Measurements from ENCODE around the gene IPO4. TPM values are rescaled to one million over a fixed set of nuclear protein-coding genes. Genes with fewer than 3 reads are reported as not detected.

The IPO4 gene
- total and polyA plus RNA-seq, 2 of the 13 experiments (the other 11 are each of a cell fraction or from before 2014, with no cell fraction given): 39.0 to 179 TPM

GRCh38 chr14:24141097-24141880 lies 47.3 kb downstream of the IPO4 start, which contains the start of gene EMC9 (continued):
- TF ChIP-seq, protein P1, sequence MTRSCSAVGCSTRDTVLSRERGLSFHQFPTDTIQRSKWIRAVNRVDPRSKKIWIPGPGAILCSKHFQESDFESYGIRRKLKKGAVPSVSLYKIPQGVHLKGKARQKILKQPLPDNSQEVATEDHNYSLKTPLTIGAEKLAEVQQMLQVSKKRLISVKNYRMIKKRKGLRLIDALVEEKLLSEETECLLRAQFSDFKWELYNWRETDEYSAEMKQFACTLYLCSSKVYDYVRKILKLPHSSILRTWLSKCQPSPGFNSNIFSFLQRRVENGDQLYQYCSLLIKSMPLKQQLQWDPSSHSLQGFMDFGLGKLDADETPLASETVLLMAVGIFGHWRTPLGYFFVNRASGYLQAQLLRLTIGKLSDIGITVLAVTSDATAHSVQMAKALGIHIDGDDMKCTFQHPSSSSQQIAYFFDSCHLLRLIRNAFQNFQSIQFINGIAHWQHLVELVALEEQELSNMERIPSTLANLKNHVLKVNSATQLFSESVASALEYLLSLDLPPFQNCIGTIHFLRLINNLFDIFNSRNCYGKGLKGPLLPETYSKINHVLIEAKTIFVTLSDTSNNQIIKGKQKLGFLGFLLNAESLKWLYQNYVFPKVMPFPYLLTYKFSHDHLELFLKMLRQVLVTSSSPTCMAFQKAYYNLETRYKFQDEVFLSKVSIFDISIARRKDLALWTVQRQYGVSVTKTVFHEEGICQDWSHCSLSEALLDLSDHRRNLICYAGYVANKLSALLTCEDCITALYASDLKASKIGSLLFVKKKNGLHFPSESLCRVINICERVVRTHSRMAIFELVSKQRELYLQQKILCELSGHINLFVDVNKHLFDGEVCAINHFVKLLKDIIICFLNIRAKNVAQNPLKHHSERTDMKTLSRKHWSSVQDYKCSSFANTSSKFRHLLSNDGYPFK (CRISPR knock-in tag; IDR thresholded peaks at IDR 0.05; ENCODE audit: borderline replicate concordance): peak; percentile 93
- peak; percentile 5; the same call in 1 of the 2 replicates for TF ChIP-seq ZBTB49 (CRISPR knock-in tag; IDR thresholded peaks at IDR 0.05; ENCODE audit: borderline replicate concordance)
- TF ChIP-seq ZNF12 (CRISPR knock-in tag; IDR thresholded peaks at IDR 0.05): peak; percentile 77; the same call in 1 of the 2 replicates
- no peak for TF ChIP-seq ZEB1 (IDR thresholded peaks at IDR 0.05; ENCODE audit: insufficient replicate concordance, low read depth)
- TF ChIP-seq ZNF614 (CRISPR knock-in tag; IDR thresholded peaks at IDR 0.05; ENCODE audit: borderline replicate concordance): peak; percentile 95
- no peak for TF ChIP-seq ZNF562 (CRISPR knock-in tag; IDR thresholded peaks at IDR 0.05; ENCODE audit: borderline replicate concordance)
- TF ChIP-seq ZNF724P (CRISPR knock-in tag; IDR thresholded peaks at IDR 0.05; ENCODE audit: borderline replicate concordance): peak; percentile 95
- TF ChIP-seq EED (CRISPR knock-in tag; IDR thresholded peaks at IDR 0.05): peak; percentile 99
- 0 out of 2 replicates have a peak, but pooled peaks have one; percentile 29 for TF ChIP-seq MTF1 (CRISPR knock-in tag; IDR thresholded peaks at IDR 0.05)
- TF ChIP-seq, protein P2, sequence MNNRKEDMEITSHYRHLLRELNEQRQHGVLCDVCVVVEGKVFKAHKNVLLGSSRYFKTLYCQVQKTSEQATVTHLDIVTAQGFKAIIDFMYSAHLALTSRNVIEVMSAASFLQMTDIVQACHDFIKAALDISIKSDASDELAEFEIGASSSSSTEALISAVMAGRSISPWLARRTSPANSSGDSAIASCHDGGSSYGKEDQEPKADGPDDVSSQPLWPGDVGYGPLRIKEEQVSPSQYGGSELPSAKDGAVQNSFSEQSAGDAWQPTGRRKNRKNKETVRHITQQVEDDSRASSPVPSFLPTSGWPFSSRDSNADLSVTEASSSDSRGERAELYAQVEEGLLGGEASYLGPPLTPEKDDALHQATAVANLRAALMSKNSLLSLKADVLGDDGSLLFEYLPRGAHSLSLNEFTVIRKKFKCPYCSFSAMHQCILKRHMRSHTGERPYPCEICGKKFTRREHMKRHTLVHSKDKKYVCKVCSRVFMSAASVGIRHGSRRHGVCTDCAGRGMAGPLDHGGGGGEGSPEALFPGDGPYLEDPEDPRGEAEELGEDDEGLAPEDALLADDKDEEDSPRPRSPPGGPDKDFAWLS (CRISPR knock-in tag; IDR thresholded peaks at IDR 0.05; ENCODE audit: borderline replicate concordance): no peak
- TF ChIP-seq HMGA1 (CRISPR knock-in tag; conservative IDR thresholded peaks at IDR 0.05): no peak
- no peak for TF ChIP-seq TEAD3 (CRISPR knock-in tag; optimal IDR thresholded peaks at IDR 0.05; ENCODE audit: borderline replicate concordance)
- no peak; the same call in 1 of the 2 replicates for TF ChIP-seq TCF7 (IDR thresholded peaks at IDR 0.05; ENCODE audit: low read depth)
- TF ChIP-seq, protein P3, sequence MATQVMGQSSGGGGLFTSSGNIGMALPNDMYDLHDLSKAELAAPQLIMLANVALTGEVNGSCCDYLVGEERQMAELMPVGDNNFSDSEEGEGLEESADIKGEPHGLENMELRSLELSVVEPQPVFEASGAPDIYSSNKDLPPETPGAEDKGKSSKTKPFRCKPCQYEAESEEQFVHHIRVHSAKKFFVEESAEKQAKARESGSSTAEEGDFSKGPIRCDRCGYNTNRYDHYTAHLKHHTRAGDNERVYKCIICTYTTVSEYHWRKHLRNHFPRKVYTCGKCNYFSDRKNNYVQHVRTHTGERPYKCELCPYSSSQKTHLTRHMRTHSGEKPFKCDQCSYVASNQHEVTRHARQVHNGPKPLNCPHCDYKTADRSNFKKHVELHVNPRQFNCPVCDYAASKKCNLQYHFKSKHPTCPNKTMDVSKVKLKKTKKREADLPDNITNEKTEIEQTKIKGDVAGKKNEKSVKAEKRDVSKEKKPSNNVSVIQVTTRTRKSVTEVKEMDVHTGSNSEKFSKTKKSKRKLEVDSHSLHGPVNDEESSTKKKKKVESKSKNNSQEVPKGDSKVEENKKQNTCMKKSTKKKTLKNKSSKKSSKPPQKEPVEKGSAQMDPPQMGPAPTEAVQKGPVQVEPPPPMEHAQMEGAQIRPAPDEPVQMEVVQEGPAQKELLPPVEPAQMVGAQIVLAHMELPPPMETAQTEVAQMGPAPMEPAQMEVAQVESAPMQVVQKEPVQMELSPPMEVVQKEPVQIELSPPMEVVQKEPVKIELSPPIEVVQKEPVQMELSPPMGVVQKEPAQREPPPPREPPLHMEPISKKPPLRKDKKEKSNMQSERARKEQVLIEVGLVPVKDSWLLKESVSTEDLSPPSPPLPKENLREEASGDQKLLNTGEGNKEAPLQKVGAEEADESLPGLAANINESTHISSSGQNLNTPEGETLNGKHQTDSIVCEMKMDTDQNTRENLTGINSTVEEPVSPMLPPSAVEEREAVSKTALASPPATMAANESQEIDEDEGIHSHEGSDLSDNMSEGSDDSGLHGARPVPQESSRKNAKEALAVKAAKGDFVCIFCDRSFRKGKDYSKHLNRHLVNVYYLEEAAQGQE (IDR thresholded peaks at IDR 0.05; ENCODE audit: borderline replicate concordance in 1 of 2, low read depth in 1 of 2, low read length in 2 of 2): peak in 1 of 2 experiments; percentile 56; a peak in 2 of 4 replicates
- TF ChIP-seq ZFP1 (CRISPR knock-in tag; IDR thresholded peaks at IDR 0.05): no peak
- TF ChIP-seq RNF2 (conservative IDR thresholded peaks at IDR 0.05; ENCODE audit: low read depth): peak; percentile 66; the same call in 1 of the 2 replicates

Measured in HepG2 (cell line).